Epithelial cell of umbilical artery (primary cell): ENCODE data around the gene IFNA13. TPM values are rescaled to one million over a fixed set of nuclear protein-coding genes. Genes with fewer than 3 reads are reported as not detected.

ENCODE experiments used
- total RNA-seq: library from RNA; depleted of rRNA; stranded (reverse); fragments of >200 nt; gene quantifications from 2 replicates; pipeline ENCODE4 v1.2.3, GENCODE V29; 2014

The IFNA13 gene
- not detected in 2 replicates for total RNA-seq

DNA sequence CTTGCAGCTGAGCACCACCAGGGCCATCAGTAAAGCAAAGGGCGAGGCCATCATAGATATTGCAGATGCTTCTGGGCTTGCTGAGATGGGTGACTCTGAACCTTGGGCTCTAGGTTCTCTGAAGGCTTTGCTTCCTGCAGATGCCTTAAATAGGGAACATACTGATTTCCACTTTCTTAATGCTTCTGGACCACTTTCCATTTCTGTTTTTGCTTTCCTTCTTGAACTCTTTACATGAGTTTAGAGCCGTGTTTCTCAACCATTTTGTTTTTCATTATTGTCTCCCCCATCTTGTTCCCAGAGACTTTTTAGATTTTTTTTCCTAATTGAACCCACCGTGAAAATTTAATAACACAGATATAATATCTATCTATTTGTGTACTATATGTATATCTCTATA is at the start of gene IFNA13:
IFNA13 (minus strand) TSS at position 101 of the 400 bp plus-strand sequence; CDS start at position 54, 47 bp downstream.

DNA sequence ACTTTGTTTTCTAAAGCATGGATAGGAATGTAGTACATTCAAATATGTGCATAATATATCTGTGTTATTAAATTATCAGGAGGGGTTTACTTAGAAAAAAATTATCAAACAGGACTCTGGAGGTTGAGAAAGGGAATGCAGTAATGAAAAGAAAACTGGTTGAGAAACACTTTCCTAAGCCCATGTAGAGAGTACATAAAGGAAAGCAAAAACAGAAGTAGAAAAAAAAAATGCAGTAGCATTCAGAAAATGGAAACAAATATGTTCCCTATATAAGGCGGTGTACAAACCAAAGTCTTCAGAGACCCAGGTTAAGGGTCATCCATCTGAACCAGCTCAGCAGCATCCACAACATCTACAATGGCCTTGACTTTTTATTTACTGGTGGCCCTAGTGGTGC is 41.0 kb upstream of the IFNA13 start, which contains the start of gene IFNA8:
IFNA8 (plus strand) TSS at position 301 of the 400 bp plus-strand sequence; CDS start at position 361, 60 bp downstream.

DNA sequence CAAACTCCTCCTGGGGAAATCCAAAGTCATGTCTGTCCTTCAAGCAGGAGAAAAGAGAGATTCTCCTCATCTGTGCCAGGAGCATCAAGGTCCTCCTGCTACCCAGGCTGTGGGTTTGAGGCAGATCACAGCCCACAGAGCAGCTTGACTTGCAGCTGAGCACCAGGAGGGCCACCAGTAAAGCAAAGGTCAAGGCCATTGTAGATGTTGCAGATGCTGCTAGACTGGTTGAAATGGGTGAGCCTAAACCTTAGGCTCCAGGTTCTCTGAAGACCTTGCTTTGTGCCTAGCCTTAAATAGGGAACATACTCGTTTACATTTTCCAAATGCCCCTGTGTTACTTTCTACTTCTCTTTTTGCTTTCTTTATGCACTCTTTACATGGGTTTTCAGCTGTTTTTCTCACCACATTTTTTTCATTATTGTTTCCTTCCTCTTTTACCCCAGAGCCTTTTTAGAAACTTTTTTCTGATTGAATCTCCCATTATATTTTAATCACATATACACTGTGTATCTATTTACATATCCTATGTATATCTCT is 17.3 kb upstream of the IFNA13 start, which contains the start of gene IFNA2:
IFNA2 (minus strand) TSS at position 268 of the 540 bp plus-strand sequence; CDS start at position 199, 69 bp downstream.

GRCh38 chr9:21350787-21351186 is 17.1 kb downstream of the IFNA13 start, which contains the start of gene IFNA6:
Gene IFNA6 (minus strand): TSS chr9:21350887. CDS start chr9:21350887, 0 bp downstream.

DNA sequence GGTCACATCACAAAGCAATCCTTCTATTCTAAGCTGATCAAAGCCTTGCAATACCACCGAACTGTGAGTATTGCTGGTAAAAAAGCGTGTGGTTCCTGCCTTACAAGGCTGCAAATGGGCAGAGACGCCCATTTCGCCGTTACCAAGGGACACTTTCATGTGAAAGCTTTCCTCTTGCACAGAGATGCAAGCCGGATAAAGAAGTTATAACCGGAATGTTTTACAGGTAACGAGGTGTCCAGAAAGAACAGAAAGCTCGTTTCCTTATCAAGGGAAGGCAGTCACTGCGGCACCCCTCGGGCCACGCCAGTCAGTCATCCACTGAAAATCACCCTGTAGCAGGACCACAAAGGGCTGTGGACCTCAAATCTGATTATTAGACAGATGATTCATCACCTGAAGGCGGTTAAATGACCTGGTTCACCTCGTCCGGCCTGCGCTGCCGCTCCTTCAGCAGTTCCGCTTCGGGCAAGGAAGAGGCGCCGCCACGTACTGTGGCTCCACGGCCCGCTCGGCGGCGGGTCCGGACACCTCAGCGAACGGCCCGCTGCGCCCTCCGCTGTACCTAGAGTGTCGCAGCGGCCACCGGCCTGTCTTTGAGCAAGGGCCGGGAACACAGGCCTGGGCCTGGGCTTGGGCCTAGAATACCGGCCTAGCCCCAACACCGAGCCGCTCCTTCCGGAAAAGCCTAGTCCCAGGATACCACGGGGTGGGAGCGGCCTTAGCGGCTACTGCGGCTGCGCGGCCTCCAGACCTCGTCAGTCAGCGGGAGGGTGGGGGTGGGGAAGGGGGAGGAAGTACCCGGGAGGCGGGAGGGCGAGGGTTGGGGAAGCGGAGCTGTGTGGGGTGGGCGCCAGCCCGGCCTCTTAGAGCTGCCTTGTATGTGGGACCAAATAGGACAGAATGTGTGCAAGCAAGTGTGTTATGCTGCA is 32.9 kb downstream of the IFNA13 start, which contains the start of gene KLHL9:
KLHL9 (minus strand) TSS at position 704 of the 932 bp plus-strand sequence; CDS start at position 159, 545 bp downstream.

Other genes starting within 250 kb of the IFNA13 start
- not detected in 2 replicates for gene IFNW1, start 226.2 kb downstream of the IFNA13 start, total RNA-seq
- gene IFNA21, start 201.4 kb downstream of the IFNA13 start, total RNA-seq, result not detected in 2 replicates
- gene IFNA4, start 180.5 kb downstream of the IFNA13 start, total RNA-seq, result not detected in 2 replicates
- not detected in 2 replicates for gene IFNA7, start 165.9 kb downstream of the IFNA13 start, total RNA-seq
- gene IFNA10, start 160.9 kb downstream of the IFNA13 start, total RNA-seq, result not detected in 2 replicates
- not detected in 2 replicates for gene IFNA16, start 150.7 kb downstream of the IFNA13 start, total RNA-seq
- gene IFNA17, start 139.8 kb downstream of the IFNA13 start, total RNA-seq, result not detected in 2 replicates
- not detected in 2 replicates for gene IFNA14, start 128.1 kb downstream of the IFNA13 start, total RNA-seq
- gene IFNA5, start 62.7 kb downstream of the IFNA13 start, total RNA-seq, result under 0.01 TPM in 1 of 2 replicates, not detected in the other
- 37.7 and 38.8 TPM in 2 replicates for gene KLHL9, start 32.7 kb downstream of the IFNA13 start, total RNA-seq
- gene IFNA6, start 17.2 kb downstream of the IFNA13 start, total RNA-seq, result not detected in 2 replicates
- not detected in 2 replicates for gene IFNA2, start 17.3 kb upstream of the IFNA13 start, total RNA-seq
- gene IFNA8, start 41.1 kb upstream of the IFNA13 start, total RNA-seq, result not detected in 2 replicates
- gene IFNA1, start 72.4 kb upstream of the IFNA13 start, total RNA-seq, result not detected in 2 replicates
- gene IFNE, start 114.3 kb upstream of the IFNA13 start, total RNA-seq, result 0.32 and 3.6 TPM in 2 replicates